Measurements from ENCODE around the gene SH2D5. TPM values are rescaled to one million over a fixed set of nuclear protein-coding genes. Genes with fewer than 3 reads are reported as not detected.

The SH2D5 gene
- total and polyA plus RNA-seq, 12 donors = 0.15 to 6.4 (median 0.20) TPM; not detected in 8

GRCh38 chr1:20735581-20736111, 3.1 kb upstream of the SH2D5 start:
- no peak overlapping the region for H3K4me3 ChIP-seq
- ATAC-seq (no peak), DNase-seq (no peak)
- intact Hi-C loops (cut with DNase I) = loop anchor here in 2 of 10 donors (10.0 kb wide), 1 partner anchor 211 kb away; no protein-coding TSS in a partner anchor
- H3K27me3 ChIP-seq = peaks cover 0 to 29% (median 16%) of the 10 kb centered on the region in 7 donors
- no peak for TF ChIP-seq CTCF (IDR thresholded peaks at IDR 0.05)
- H3K4me1 ChIP-seq = peaks cover 9 to 28% (median 21%) of the 10 kb centered on the region in 9 donors
- WGBS, 2 donors = 85 to 87% methylated on average over 7 of the region's 7 CpGs
- no peaks in the 10 kb centered on the region for H3K9me3 ChIP-seq
- peaks cover 0 to 42% (median 5%) of the 10 kb centered on the region in 9 donors for H3K36me3 ChIP-seq
- no peak overlapping the region for H3K27ac ChIP-seq

GRCh38 chr1:20733360-20733975, 965 bp upstream of the SH2D5 start:
- H3K27ac ChIP-seq = peak overlapping the region in 2 of 10 donors; percentile 19 to 25
- peak overlapping the region in 8 of 10 donors; percentile 57 to 65 (median 61) for H3K4me3 ChIP-seq
- H3K27me3 ChIP-seq = peaks cover 0 to 51% (median 37%) of the 10 kb centered on the region in 7 donors
- ATAC-seq (peak in 2 of 8 donors; percentile 20 to 28), DNase-seq (no peak)
- 21 to 22% methylated on average over 7 of the region's 7 CpGs for WGBS, 2 donors
- peaks cover 9 to 23% (median 21%) of the 10 kb centered on the region in 9 donors for H3K4me1 ChIP-seq
- intact Hi-C loops (cut with DNase I) = loop anchor here in 2 of 10 donors (10.0 kb wide), 1 partner anchor 209 kb away; no protein-coding TSS in a partner anchor
- peaks cover 0 to 21% (median 0%) of the 10 kb centered on the region in 9 donors for H3K36me3 ChIP-seq
- H3K9me3 ChIP-seq = no peaks in the 10 kb centered on the region
- no peak for TF ChIP-seq CTCF (IDR thresholded peaks at IDR 0.05)

DNA sequence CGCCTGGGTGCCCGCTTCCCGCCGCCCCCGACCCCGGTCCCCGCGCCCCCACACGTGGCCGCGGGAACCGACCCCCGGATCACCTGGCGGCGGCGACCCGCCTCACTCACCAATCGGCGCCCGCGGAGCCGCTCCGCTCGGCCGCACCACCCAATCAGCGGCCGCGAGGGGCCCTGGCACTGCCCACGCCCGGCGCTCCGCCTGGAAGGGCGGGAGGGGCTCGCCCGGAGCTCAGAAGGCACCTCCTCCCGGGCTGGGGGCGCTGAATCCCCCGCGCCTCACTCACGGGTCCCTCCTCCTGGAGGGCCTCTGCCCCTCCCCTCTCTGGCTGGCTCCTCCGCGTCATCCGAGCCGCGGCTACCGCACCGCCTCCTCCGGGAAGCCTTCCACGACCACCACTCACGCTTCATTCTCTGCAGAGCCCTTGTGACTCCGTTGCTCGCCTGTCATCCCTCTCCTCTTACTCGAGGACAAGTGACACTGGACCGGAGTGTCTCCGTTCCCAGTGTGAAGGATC, 374 bp downstream of the SH2D5 start:
- peak in 1 of 2 donors; percentile 56 for DNase-seq
- WGBS, 2 donors = 0 to 1% methylated on average over 44 to 55 of the region's 55 CpGs

More for the DNA sequence above, 374 bp downstream of the SH2D5 start:
- peaks cover 9 to 23% (median 21%) of the 10 kb centered on the region in 9 donors for H3K4me1 ChIP-seq
- H3K36me3 ChIP-seq = peaks cover 0 to 7% (median 0%) of the 10 kb centered on the region in 9 donors
- peak; percentile 74 to 86 (median 80) for ATAC-seq
- intact Hi-C loops (cut with DNase I) = loop anchor here in 2 of 10 donors (10.0 kb wide), 1 partner anchor 207 kb away; no protein-coding TSS in a partner anchor
- H3K4me3 ChIP-seq = peak overlapping the region; percentile 50 to 65 (median 60)
- H3K27ac ChIP-seq = peak overlapping the region in 1 of 10 donors; percentile 10
- H3K27me3 ChIP-seq = peaks cover 0 to 59% (median 40%) of the 10 kb centered on the region in 7 donors
- no peaks in the 10 kb centered on the region for H3K9me3 ChIP-seq
- TF ChIP-seq CTCF (IDR thresholded peaks at IDR 0.05) = no peak
